A673 (cell line): ENCODE results near the gene ISG15. TPM values are rescaled to one million over a fixed set of nuclear protein-coding genes. Genes with fewer than 3 reads are reported as not detected.

ENCODE experiments used
- BruUV-seq: library from RNA; stranded (reverse); fragments of 400-500 nt; replicated peaks from 2 replicates; lab custom pipeline; 2021; lab: Mats Ljungman, UMichigan
- CTCF ChIA-PET: fragments of 300-600 bp; sonication (Branson Sonifier 250); formaldehyde crosslinking; loops from one replicate; lab custom pipeline; 2022; ENCODE audit warnings: antibody characterized with exemption; lab: Charles Lee
- POLR2A ChIA-PET: fragments of 300-600 bp; sonication (Branson Sonifier 250); formaldehyde crosslinking; loops from one replicate; lab custom pipeline; 2022; ENCODE audit warnings: antibody characterized with exemption; ENCODE audit not compliant: low non-redundant PET; lab: Charles Lee
- DNase-seq: peaks from one replicate; pipeline ENCODE4 v3.0.0-alpha.2; 2015; ENCODE audit warnings: low spot score
- H3K27ac ChIP-seq: fragments of 200-600 bp; sonication (generic); 2 replicates; pipeline ENCODE4 v1.5.1; 2016; ENCODE audit warnings: mixed run types, low read depth, mild to moderate bottlenecking, mixed read lengths, antibody characterized with exemption, low read length; ENCODE audit not compliant: poor library complexity, severe bottlenecking
- H3K27me3 ChIP-seq: fragments of 200-600 bp; sonication (generic); replicated peaks from 2 replicates; pipeline ENCODE4 v1.6.1; 2017; ENCODE audit warnings: mixed run types, low read depth, mild to moderate bottlenecking, mixed read lengths, antibody characterized with exemption, low read length; ENCODE audit not compliant: insufficient read depth, poor library complexity
- H3K36me3 ChIP-seq: fragments of 200-600 bp; sonication (generic); 2 replicates; pipeline ENCODE4 v1.6.1; 2016; ENCODE audit warnings: mixed run types, mild to moderate bottlenecking, mixed read lengths, antibody characterized with exemption, low read length; ENCODE audit not compliant: insufficient read depth, poor library complexity, severe bottlenecking
- H3K4me1 ChIP-seq: fragments of 200-600 bp; sonication (generic); 2 replicates; pipeline ENCODE4 v1.6.1; 2017; ENCODE audit warnings: mixed run types, mild to moderate bottlenecking, mixed read lengths, antibody characterized with exemption, low read length; ENCODE audit not compliant: insufficient read depth, poor library complexity, severe bottlenecking
- H3K4me3 ChIP-seq: fragments of 200-600 bp; sonication (generic); 2 replicates; pipeline ENCODE4 v1.5.1; 2016; ENCODE audit warnings: low read depth, mixed run types, mild to moderate bottlenecking, mixed read lengths, low read length; ENCODE audit not compliant: poor library complexity, severe bottlenecking
- H3K9me3 ChIP-seq: fragments of 200-600 bp; sonication (generic); 2 replicates; pipeline ENCODE4 v1.6.1; 2016; ENCODE audit warnings: mixed run types, low read depth, mild to moderate bottlenecking, mixed read lengths, antibody characterized with exemption, low read length; ENCODE audit not compliant: poor library complexity, severe bottlenecking
- CTCF ChIP-seq: fragments of 300-800, 200-600 bp; sonication (generic); conservative IDR thresholded peaks from 2 replicates; pipeline ENCODE4 v1.5.1; 2017; ENCODE audit warnings: low read depth, mild to moderate bottlenecking, antibody characterized with exemption, low read length, moderate library complexity, mixed read lengths
- EZH2 ChIP-seq: fragments of 200-600 bp; sonication (generic); IDR thresholded peaks from 2 replicates; pipeline ENCODE4 v1.6.1; 2017; ENCODE audit warnings: borderline replicate concordance, low read depth, mild to moderate bottlenecking, mixed read lengths, antibody characterized with exemption, low read length; ENCODE audit not compliant: poor library complexity, severe bottlenecking
- intact Hi-C: fragments of 100-400 bp; cut with micrococcal nuclease; formaldehyde crosslinking; loops from one replicate; pipeline ENCODE4 v1.10.0; 2022; ENCODE audit not compliant: unreplicated experiment
- total RNA-seq: library from RNA; stranded (reverse); gene quantifications from 2 replicates; pipeline ENCODE4 v1.2.3, GENCODE V29; 2021

ISG15 gene
- total RNA-seq, 1 experiment from 2014 or later = 45.3 TPM

- H3K4me1 ChIP-seq = peaks cover 2% of the 10 kb centered on the region
- DNase-seq = no peak
- CTCF ChIA-PET = no interaction called here
- H3K27ac ChIP-seq = no peak overlapping the region
- TF ChIP-seq CTCF (no peak), EZH2 (no peak)
- H3K4me3 ChIP-seq = no peak overlapping the region
- no peaks in the 10 kb centered on the region for H3K9me3 ChIP-seq
- POLR2A ChIA-PET = no interaction called here
- no TSS peak for BruUV-seq
- peaks cover 16% of the 10 kb centered on the region for H3K36me3 ChIP-seq
- intact Hi-C loops = no loop called here
- no peaks in the 10 kb centered on the region for H3K27me3 ChIP-seq
These were observed 40.4 kb downstream of the ISG15 start for GRCh38 chr1:1053682-1054081.

DNA sequence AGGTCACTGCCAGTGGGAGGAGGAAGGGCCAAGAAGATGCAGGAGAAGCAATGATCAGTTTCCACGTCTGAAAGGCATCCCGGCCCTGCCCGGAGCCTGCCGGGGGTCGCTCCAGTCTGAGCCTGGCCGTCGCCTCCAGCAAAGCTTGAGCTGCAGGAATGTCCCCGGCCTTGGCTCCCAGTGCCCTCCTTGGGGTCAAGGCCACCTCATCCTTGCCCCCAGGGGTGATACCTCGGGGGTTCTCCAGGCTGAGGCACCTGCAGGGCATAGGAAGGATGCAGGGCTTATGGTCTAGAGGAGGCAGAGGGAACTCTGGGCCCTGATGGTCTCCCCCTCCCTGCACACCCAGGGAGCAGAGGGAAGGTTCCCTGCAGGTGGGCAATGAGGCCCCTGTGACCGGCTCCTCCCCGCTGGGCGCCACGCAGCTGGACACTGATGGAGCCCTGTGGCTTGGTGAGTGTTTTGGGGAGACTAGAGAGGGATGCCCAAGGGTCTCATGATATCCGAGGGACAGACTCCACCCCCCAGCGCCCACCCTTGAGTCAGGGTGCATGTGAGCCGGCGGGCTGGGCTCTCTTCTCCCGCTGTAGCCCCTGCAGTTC is 40.9 kb downstream of the ISG15 start:
- intact Hi-C loops = no loop called here
- no TSS peak for BruUV-seq
- peaks cover 5% of the 10 kb centered on the region for H3K4me1 ChIP-seq
- no peak for DNase-seq
- no peaks in the 10 kb centered on the region for H3K9me3 ChIP-seq
- ChIA-PET POLR2A (no interaction called here), CTCF (no interaction called here)
- no peak overlapping the region for H3K27ac ChIP-seq
- no peak overlapping the region for H3K4me3 ChIP-seq
- no peaks in the 10 kb centered on the region for H3K27me3 ChIP-seq
- TF ChIP-seq EZH2 (no peak), CTCF (no peak)
- peaks cover 16% of the 10 kb centered on the region for H3K36me3 ChIP-seq

GRCh38 chr1:1054971-1055370 is 41.7 kb downstream of the ISG15 start:
- no peak overlapping the region for H3K4me3 ChIP-seq
- CTCF ChIA-PET = no interaction called here
- H3K36me3 ChIP-seq = peaks cover 16% of the 10 kb centered on the region
- H3K27ac ChIP-seq = no peak overlapping the region
- no peaks in the 10 kb centered on the region for H3K27me3 ChIP-seq
- no TSS peak for BruUV-seq
- TF ChIP-seq CTCF (no peak), EZH2 (no peak)
- no peaks in the 10 kb centered on the region for H3K9me3 ChIP-seq
- DNase-seq = no peak
- intact Hi-C loops = no loop called here
- H3K4me1 ChIP-seq = peaks cover 10% of the 10 kb centered on the region
- POLR2A ChIA-PET = no interaction called here
